Kidney tubule cell (primary cell): ENCODE data around the gene ANK2.
"Not testable (repeated sequence)": the region's sequence is repeated elsewhere in the genome, so short reads cannot be mapped to it uniquely, and the experiment has no call there.

ENCODE experiments used
- DNase-seq: peaks from one replicate; pipeline ENCODE4 v3.0.0-alpha.2; 2018; ENCODE audit warnings: low spot score

ANK2 gene

DNA sequence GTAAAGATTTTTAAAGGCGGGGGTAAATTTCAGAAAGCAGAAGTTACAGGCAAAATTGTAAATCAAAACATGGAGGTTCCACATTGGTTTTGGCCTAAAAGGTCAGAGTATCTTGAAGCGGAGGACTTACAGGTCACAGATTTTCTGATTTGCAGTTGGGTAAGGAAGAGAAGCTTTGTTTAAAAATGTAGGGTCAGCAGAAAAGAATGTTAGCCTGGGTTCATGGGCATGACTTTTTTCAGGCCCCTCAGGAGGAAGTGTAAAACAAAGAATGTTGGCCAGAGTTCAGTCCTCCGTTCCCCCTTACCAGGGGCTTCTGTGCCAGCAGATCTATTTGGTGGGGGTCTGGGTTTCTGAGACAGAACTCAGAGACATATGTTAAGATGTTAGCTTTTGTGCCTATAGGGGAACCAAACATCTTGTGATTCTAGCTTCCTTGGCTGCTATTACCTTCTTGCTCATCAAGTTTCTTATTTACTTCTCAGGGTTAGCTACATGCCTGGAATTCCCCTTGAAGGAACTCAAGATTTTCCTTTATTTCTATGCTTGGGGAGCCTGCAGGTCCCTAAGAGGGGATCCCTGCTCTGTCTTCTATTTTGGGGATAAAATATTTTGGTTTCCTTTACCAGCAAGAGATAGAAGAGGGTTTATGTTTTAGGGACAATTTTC lies 160.3 kb downstream of the ANK2 start:
- DNase-seq, result peak; percentile 50

DNA sequence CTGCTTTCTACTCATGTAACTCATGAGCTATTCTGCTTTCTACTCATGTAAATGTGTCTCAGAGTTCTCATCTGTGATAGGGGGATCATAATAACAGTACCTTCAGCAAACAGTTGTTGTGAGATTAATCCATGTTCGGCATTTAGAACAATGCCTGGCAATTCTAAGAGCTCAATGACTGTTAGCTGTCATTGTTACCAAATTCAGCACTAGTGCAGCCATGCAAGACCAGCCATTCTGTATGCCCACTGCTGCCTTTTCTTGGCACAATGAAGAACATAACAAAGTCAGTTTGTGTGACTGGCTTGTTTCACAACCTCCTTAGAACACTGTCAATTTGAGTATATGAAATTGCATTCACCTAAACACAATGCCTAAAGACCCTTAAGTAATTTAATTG lies 163.2 kb downstream of the ANK2 start:
- DNase-seq, result peak; percentile 17

- DNase-seq, result peak; percentile 77
Measured at GRCh38 chr4:113221990-113222389, 172.5 kb downstream of the ANK2 start.

- peak; percentile 77 for DNase-seq
Measured at GRCh38 chr4:113222471-113222870, 173.0 kb downstream of the ANK2 start.

DNA sequence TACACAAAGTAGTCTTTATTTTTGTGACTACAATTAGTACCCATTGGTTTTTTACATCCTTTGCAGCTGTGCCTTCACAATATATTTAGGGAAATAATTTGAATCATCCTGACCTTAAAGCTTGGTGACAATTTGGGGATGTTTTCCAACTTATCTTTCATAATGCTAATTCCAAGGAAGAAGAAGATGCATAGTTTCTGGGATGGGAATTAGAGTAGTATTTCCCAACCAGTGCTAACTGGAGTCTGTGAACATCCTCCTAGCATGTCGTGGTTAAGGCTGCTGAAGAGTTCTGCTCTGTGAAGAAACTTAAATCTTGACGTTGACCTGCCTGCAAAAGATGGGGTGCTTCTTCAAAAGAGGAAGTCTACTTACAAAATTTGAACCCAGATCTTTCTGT lies 173.5 kb downstream of the ANK2 start:
- DNase-seq, result no peak

- DNase-seq, result peak; percentile 26
Measured at GRCh38 chr4:113232194-113232593, 182.7 kb downstream of the ANK2 start.

DNA sequence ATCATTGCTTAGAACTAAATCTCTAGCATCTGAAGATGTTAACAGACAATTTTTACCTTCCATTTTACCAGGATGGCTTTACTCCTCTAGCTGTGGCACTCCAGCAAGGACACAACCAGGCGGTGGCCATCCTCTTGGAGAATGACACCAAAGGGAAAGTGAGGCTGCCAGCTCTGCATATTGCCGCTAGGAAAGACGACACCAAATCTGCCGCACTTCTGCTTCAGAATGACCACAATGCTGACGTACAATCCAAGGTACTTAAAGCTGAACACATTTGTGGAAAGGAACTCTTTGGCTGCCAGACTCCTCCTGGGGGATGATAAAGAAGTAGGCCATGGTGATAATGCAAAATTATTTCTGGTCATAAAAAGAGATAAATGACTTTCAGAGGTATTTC lies 187.5 kb downstream of the ANK2 start:
- no peak for DNase-seq

DNA sequence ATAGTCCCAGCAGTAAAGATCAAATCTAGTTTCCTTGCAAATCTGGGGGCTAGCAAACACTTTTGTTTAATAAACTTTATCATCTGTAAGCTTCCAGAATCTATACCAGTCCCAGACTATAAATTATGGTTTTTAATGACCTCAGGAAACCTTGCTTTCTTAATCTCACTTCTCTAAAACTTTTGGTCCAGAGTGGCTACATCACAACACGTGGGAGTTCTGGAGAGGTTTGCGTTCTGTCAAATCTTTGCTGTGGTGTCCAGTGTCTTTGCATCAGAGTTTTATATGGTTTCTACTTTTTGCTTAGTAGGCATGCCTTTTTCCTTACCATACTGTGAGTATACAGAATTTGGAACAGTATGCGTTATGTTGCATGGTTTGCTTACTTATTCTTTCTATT lies 193.9 kb downstream of the ANK2 start:
- no peak for DNase-seq

GRCh38 chr4:113244747-113245146 lies 195.3 kb downstream of the ANK2 start:
- DNase-seq, result not testable (repeated sequence)

DNA sequence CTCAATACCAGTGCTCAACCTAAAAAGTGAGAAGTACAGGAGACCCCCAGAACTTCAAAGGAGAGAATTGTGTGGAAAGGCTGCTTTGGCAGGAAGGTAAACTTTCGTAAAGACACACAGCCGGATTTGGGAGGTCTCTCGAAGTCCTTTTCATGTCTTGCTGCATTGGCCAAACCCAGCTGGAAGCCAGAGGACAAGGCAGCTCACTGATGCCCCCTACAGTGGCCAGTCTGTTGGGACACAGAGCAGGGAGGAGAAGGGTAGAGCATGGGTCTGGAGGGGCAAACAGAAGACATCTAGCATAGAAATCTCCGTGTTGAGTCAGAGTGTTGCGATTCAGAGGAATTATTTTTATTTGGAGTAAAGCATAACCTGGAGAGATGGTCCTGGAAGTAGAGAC lies 198.9 kb downstream of the ANK2 start:
- no peak for DNase-seq

DNA sequence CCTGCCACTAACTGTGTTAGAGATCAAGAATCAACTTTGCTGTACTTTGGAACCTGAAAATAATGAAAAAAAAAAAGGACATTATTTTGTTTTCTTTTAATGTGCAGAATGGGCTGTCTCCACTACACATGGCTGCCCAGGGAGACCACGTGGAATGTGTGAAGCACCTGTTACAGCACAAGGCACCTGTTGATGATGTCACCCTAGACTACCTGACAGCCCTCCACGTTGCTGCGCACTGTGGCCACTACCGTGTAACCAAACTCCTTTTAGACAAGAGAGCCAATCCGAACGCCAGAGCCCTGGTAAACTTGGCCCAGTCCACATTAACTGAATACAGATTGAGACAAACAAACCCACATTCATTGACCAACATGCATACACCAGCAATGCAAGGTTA lies 206.2 kb downstream of the ANK2 start:
- no peak for DNase-seq

- DNase-seq, result no peak
Measured at GRCh38 chr4:113256946-113257345, 207.5 kb downstream of the ANK2 start.

- DNase-seq, result peak; percentile 3
Measured at GRCh38 chr4:113260688-113261087, 211.2 kb downstream of the ANK2 start.

DNA sequence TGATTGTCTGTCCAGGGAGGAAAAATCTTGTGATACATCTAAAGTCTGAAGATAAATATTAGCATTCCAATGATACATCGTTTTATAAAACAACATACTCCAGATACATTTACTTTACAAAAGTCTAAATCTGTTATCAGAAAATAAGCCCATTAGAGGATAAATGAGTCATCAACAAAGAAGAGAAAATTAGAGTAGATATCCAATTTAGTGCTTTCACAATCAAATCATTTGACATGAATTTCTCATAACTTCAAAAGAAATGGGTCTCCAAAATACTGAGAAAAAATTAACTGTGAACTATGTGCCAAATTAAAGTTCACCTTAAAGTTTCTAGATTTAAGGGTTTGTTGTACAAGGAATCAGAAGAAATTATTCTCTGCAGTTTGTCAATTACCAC lies 213.8 kb downstream of the ANK2 start:
- DNase-seq, result no peak

DNA sequence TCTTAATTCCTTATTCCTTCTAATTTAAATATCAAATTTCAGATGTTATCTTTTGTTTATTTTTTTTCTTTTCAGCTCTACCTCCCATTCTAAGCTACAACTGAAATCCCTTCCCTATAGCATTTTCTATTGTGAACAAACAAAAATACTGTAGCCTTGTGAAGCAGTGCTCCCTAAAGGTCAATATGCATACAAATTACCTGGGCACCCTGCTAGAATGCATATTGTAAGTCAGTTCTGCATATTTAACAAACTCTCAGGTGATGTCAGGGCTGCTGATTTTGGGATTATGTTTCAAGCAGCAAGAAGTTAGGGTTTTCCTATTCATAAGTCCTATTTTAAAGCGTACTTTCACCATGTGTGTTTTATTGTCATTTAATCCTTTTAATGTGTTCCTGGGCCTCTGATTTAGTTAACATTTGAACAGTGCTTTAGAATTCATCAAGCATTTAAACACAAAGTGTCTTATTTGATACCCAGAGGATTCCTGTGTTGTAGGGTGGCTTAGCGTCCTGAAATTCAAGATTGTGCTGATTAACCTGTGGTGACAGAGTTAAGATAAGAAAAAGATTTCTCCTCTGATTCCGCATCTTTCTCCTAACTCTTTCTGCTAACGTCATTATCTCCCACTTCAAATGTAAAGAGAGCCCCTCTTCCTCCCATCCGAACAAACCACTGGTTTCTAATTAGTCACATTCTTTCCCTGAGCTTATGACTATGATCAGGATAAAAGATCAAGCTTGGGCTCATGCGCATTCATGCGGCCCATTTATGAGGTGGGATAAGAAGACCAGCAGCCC lies 221.3 kb downstream of the ANK2 start:
- no peak for DNase-seq

GRCh38 chr4:113272523-113272922 lies 223.1 kb downstream of the ANK2 start:
- peak; percentile 68 for DNase-seq

DNA sequence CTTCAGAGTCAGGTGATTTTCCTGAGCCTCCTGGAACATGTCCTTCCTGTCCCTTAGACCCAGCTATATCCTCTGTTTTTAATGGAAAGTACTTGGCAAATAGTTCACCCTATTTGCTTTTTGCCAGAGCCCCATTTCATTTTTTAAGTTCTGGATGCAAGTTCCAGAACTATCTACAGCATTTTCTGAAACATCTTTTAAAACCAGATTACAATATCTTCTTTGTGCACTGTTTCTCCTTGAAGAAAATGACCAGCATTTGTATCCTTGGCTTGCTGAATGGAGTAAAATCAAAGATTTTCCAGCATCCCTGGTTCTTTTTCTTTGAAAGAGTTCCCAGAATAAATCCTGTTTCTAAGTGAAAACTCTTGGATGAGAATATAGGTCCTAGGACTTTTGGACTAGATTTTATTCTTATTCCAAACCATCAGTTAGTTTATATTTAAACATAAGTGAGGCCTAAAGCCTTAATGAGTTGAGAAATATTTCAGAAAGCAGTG lies 224.3 kb downstream of the ANK2 start:
- no peak for DNase-seq

- DNase-seq, result no peak
Measured at GRCh38 chr4:113276464-113277170, 227.2 kb downstream of the ANK2 start.

DNA sequence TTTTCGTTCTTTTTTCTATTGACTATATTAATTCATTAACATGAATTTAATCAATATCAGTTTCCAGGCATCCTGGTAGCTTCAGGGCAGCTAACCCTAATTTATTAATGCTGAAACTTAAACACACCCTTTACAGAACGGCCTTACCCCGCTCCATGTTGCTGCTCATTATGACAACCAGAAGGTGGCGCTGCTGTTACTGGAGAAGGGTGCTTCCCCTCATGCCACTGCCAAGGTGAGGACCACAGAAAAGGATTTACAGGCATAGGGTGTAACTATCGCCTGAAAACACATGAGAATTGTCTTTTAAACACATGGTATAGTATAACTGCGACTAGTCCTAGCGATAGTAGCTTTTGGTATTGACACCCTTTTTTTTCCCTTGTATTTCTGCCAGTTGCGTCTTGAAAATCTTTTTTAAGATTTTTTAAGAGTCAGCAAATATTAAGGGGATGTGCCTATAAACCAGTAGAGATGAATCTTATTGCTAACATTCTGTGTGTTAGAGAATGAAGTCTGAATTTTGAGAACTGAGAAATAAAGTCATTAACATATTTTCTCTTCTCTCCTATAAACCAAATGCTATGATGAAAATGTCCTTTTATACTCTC lies 229.0 kb downstream of the ANK2 start:
- DNase-seq, result peak; percentile 73

DNA sequence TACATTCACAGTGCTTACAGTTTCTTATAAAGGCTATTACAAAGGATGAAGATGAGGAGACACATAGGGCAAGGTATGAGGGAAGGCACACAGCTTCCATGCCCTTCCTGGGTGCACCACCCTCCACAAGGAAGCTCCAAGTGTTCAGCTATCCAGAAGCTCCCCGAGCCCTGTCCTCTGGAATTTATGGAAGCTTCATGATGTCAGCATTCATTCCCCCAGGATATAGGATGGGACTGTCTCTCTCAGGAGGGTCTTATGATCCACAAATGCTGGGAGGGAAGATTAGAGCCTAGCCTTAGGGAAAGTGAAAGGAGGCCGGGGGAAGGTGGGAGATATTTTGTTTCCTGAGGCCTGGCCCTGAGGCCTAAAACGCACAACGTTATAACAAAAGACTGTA lies 236.0 kb downstream of the ANK2 start:
- no peak for DNase-seq

GRCh38 chr4:113288257-113288656 lies 238.8 kb downstream of the ANK2 start:
- no peak for DNase-seq

- no peak for DNase-seq
Measured at GRCh38 chr4:113288696-113289095, 239.2 kb downstream of the ANK2 start.
